22Rv1 (cell line): ENCODE results near the gene LHFPL2.

Experiments used
- ZFX ChIP-seq: fragments of 450-650 bp; IDR thresholded peaks from 2 replicates; pipeline ENCODE4 v1.6.1; 2017; ENCODE audit warnings: antibody characterized with exemption, borderline replicate concordance
- TF ChIP-seq, protein P1 (sequence below): fragments of 450-650 bp; IDR thresholded peaks from 2 replicates; pipeline ENCODE4 v1.5.1; 2017; ENCODE audit warnings: mild to moderate bottlenecking

DNA sequence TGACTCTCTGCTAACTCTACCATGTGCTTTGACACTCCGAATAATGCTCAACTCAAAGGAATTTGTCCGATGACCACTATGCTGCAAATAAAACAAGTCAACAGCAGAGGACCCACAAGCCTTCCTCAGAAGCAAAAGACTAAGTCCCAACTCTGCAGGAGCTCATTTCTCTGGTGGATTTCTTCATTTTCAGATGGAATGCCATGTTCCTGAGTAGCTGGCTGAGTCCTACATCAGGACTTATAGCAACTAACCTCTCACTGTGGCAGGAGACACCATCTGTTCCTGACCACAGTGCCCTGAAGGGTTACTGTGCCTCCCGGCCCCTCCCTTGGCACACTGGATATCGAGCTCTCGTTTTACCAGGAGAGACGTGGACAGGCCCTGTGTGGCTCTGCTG is 20.8 kb downstream of the LHFPL2 start:
- TF ChIP-seq, protein P1, sequence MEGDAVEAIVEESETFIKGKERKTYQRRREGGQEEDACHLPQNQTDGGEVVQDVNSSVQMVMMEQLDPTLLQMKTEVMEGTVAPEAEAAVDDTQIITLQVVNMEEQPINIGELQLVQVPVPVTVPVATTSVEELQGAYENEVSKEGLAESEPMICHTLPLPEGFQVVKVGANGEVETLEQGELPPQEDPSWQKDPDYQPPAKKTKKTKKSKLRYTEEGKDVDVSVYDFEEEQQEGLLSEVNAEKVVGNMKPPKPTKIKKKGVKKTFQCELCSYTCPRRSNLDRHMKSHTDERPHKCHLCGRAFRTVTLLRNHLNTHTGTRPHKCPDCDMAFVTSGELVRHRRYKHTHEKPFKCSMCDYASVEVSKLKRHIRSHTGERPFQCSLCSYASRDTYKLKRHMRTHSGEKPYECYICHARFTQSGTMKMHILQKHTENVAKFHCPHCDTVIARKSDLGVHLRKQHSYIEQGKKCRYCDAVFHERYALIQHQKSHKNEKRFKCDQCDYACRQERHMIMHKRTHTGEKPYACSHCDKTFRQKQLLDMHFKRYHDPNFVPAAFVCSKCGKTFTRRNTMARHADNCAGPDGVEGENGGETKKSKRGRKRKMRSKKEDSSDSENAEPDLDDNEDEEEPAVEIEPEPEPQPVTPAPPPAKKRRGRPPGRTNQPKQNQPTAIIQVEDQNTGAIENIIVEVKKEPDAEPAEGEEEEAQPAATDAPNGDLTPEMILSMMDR, result no peak
- no peak for TF ChIP-seq ZFX
